SKM-1 (cell line): ENCODE measurements around the gene ALDH4A1.

Experiments
- DNase-seq: peaks from one replicate; lab custom pipeline; 2025; ENCODE audit not compliant: unreplicated experiment; lab: John Stamatoyannopoulos, UW

The ALDH4A1 gene

DNA sequence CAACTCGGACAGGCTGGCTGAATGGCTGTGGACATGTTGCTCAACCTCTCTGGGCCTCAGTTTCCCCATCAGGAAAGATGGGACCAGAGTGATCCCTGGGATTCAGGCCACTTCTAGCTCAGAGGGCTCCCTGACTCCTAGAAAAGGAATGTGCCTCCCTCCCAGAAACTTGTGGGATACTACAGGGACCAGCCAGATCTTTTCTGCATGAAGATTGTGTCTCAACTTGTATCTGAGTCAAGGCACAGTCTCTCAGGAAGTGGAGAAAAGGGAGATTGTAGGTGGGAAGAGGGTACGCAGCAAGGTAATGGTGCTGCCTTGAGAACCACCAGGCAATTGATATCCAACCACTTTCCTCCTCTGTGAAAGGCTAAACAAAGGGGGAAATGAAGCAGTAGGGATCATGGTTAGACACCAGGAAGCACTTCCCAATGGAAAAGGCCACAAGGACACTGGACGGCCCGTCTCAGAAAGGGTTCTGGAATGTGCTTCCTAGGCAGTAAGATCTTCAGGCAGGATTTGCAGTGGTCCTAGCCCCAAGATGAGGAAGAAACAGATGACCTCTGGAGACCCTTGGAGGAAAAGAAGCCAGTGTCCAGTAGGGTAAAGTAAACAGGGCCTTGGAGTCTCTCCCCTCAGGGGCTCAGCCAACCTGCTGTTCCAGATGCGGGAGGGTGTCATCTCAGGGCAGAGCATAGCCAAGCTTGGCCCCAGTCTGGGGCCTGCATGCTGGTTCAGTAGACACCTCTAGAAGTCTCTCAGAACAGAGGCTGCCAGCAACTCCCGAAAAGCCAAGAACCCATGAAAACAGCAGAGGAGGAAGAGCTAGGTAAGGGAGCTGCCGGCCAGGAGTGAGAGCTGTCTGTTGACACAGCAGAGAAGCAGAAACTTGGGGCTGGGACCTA, 37.3 kb upstream of the ALDH4A1 start:
- DNase-seq, result no peak

DNA sequence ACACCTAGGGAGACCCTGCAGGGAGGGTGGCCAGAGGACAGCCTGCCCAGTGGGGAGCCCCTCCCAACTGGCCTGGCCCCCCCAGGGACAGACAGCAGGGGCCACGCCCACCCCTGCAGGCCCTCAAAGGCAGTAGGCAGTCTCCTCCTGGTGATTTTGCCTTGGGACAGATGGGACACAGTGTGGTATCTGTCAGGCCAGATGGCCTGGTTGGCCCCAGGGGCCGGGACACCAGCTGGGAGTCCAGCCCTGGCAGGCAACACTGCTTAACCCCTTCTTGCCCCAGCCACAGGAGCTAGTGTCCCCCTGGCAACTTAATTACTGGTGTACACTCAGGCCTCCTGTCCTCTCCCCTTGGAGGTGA, 36.3 kb upstream of the ALDH4A1 start:
- no peak for DNase-seq

DNA sequence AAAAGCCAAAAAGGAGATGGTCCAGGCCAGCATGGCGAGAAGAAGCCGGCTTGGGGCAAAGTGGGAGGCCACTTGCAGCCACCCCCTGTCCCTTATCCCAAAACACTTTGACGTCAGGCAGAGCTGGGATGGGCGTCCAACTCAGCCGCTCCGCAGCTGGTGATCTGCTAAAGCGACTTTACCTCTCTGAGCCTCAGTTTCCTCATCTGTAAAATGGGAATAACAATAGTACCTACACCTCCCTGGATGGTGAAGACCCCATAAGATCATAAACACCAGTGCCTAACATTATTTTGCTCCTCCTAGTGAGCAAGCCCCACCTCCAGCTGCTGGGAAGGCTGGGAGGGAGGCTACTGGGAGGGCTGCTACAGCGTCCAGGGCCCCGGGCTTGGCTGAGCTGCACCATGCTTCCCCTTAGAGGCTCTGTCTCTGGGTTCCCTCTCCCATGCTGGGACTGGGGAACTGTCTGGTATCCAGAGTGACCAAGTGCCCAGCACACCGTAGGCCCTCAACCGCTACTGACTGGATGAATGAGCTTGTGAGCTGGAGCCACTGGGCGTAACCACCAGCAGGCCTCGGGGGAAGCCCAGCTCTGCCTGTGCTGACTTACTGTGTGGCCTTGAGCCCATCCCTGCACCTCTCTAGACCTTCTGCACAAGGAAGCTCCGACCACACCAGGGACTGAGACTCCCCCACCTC, 35.8 kb upstream of the ALDH4A1 start:
- no peak for DNase-seq

DNA sequence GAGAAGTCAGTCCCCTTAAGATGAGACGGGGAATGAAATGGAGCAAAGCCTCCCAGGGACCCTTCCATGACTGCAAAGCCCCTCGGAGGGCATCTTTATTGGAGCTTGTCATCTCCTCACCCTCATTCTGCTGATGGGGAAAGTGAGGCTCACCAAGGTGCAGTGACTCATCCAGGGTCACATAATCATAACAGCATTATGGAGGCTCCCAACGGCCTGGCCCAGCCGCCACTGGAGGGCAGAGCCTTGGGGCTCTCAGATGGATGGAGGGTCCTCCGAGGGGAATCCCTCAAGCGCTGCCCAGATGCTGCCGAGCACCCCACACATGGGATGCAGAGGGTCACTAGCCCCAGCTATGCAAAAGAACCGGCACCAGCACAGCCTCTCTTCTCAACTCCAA, 35.2 kb upstream of the ALDH4A1 start:
- no peak for DNase-seq

DNA sequence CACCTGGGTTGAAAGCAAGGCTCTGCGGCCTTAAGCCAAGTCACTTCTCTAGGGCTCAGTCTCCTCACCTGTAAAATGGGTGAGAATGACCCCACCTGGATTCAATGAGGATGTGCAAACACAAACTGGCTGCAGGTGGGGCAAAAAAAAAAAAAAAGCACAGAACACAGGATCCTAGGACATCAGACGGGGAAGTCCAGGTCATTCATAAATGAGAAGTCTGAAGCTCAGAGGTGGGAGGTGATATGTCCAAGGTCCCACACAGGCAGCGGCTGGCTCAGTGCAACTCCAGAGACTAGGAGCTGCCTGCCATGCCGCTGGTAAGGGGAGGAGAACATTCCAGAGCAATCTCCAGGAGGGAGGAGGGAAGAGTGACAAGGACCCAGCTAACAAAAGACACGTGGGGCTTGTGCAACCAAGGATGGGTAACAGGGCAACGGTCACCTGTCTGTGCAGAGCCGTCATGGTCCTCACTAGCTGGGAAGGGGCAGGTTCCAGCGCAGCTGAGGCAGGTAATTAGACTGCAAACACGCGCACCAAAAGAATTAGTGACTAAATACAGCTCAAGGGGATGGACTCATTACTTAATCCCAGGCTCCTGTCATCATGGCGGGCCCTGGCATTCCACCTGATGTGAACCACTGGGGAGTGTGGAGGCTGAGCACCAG, 34.6 kb upstream of the ALDH4A1 start:
- DNase-seq, result no peak

DNA sequence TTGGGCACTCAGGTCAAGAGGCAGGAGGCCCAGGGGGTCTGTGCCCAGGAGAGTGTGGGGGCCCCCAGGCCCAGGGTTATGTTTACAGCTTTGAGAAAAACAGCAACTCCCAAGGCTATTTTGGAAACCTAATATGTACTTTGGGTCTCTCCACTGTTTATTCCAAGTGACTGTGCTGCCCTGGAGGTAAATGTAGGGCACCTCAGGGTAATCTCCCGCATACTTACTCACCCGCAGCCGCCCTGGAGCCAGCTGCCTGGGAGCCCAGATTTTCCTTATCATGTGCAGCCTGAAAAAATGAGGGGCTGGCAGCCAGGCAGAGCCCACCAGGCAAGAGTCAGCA, 34.1 kb upstream of the ALDH4A1 start:
- no peak for DNase-seq

GRCh38 chr1:18934205-18935000, 32.0 kb upstream of the ALDH4A1 start:
- no peak for DNase-seq

GRCh38 chr1:18932879-18933278, 30.5 kb upstream of the ALDH4A1 start:
- no peak for DNase-seq

GRCh38 chr1:18932387-18932786, 30.0 kb upstream of the ALDH4A1 start:
- DNase-seq, result no peak

- no peak for DNase-seq
Measured at GRCh38 chr1:18931730-18932129, 29.4 kb upstream of the ALDH4A1 start.

DNA sequence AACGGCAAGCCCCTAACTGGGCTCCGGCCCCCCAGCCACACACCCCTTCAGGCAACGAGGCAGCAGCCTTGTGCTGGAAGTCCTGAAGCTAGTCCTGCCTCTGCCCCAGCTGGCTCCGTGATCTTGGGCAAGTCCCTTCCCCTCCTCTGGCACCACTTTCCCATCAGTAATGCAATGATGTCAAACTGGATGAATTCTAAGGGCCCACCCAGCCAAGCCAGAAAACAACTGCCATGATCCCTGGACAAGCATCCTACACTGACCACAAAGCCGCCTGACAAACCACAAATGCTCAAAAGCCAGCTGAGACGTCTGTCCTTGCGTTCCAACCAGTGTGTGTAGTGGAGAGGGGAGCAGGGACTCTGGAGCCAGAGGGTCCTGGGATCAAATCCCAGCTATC, 27.3 kb upstream of the ALDH4A1 start:
- DNase-seq, result no peak

GRCh38 chr1:18928985-18929384, 26.6 kb upstream of the ALDH4A1 start:
- DNase-seq, result no peak

- no peak for DNase-seq
Measured at GRCh38 chr1:18928406-18928805, 26.1 kb upstream of the ALDH4A1 start.

- peak; percentile 50 for DNase-seq
Measured at GRCh38 chr1:18927654-18928272, 25.4 kb upstream of the ALDH4A1 start.

DNA sequence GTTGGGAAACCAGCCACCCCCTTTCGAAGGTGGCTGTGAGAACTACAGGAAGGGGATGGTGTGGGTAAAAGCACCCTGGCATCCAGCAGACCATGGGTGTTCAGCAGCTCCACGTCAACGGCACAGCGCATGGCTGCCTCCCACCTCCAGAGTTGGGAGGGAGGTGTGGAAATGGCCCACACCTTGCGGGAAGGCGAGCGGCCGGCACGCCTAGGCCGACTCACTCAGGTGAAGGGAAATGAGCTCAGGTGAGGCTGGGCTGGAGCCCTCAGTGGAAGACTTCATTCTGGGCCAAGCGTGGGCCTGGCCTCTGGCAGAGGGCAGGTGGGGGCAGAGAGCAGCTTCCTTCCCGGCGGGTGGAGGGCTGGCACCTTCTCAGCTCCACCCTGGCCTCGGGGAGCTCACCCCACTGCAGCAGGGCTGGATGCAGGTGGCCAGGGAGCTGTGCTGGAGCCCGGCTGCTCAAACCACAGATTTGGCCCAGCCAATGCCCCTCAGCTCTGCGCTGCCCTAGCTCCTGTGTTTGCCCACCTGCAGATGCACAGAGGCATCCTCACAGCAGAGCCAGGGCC, 24.8 kb upstream of the ALDH4A1 start:
- DNase-seq, result no peak

- peak; percentile 63 for DNase-seq
Measured at GRCh38 chr1:18926315-18927081, 24.1 kb upstream of the ALDH4A1 start.

DNA sequence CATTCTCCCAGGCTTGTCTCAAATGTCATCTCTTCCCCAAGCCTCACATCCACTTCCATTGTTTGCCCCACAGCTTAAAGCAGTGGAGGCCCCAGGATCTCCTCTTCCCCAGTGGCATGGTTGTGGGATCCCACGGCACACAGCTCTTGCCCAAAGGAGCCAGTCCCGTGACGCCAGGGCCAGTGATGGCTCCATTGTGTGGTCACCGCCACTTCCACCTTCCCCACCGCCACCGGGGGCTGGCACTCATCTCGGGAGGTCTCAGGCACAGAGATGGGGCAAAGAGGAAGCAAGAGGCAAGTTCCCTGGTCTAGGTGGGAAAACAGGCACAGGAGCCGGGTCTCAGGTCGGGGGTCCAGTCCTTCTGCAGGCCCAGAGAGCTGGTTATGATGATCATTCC, 22.9 kb upstream of the ALDH4A1 start:
- DNase-seq, result no peak

- no peak for DNase-seq
Measured at GRCh38 chr1:18924221-18924691, 21.9 kb upstream of the ALDH4A1 start.

GRCh38 chr1:18923756-18924211, 21.4 kb upstream of the ALDH4A1 start:
- no peak for DNase-seq
